ENCODE data around the gene MAP2K6.

GRCh38 chr17:69539781-69540319 is 125.4 kb downstream of the MAP2K6 start:
- TF ChIP-seq POLR2A (IDR thresholded peaks at IDR 0.05) (no peak), CTCF (IDR thresholded peaks at IDR 0.05) (no peak)
